ENCODE results near the gene PPP1R12B.
"Not testable (repeated sequence)": the region's sequence is repeated elsewhere in the genome, so short reads cannot be mapped to it uniquely, and the experiment has no call there.

Gene PPP1R12B

GRCh38 chr1:202631076-202631923, 282.8 kb downstream of the PPP1R12B start:
- no peak for DNase-seq (ENCODE audit: low spot score)

GRCh38 chr1:202632241-202632640, 283.7 kb downstream of the PPP1R12B start:
- DNase-seq (ENCODE audit: low spot score) = no peak

GRCh38 chr1:202636171-202636570, 287.7 kb downstream of the PPP1R12B start:
- not testable (repeated sequence) for DNase-seq (ENCODE audit: low spot score)

DNA sequence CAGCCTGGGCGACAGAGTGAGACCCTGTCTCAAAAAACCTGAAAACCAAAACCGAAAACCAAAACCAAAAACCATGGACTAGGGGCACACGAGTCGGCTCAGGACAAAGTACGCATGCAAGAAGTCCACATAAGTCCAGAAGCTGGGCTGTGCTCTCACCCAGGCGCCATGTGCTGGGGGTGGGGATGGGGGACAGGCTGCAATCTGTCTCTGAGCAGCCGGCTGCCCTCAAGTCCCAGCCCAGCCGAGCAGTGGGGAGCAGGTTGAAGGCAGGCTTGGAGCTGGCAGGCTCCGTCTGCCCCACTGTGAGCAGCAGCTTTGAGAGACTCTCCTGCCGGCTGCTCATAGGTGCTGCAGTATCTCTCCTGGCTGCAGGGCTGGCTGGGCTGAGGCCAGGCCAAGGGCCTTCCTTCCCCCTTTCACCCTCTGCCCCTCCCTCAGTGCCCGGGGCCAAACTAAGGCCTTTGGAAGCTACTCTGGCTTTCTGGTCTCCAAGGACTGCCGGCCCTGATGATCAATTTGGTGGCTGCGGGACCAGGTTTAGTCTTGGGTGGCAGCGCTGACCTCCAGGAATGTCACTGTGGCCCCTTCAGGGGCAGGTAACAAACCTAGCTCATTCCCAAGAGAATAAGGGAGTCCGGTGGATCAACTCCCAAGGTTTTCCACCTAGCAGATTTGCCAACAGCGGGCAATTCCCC, 289.0 kb downstream of the PPP1R12B start:
- not testable (repeated sequence) for DNase-seq (ENCODE audit: low spot score)

GRCh38 chr1:202638019-202638700, 289.7 kb downstream of the PPP1R12B start:
- DNase-seq (ENCODE audit: low spot score) = no peak

DNA sequence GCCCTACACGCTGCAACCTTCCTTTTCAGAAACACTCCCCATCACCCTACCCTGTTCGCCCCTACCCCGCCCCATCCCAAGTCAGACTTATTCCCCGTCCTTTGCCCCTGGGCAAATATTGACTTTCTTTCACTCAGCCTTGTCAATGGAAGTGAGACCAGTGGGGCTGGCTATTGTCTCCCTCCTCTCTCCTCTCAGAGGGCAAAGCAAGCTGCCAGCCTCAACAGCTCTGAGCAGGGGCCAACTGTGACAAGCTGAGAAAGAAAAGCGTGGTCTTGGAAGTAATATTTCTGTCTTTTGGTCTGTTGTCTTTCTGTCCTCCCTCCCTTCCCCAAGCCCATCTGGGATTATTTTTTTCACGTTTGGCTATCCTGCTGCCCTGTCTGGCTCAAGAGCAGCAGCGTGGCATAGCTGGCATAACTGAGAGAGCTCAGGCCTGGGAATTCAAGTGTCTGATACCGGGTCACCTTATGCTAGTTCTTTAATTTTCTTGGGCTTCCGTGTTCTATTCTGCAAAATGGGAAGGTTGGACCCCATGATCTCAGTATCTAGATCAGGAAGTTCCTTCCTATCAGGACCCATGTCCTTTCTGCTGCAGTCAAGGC, 290.3 kb downstream of the PPP1R12B start:
- DNase-seq (ENCODE audit: low spot score) = not testable (repeated sequence)

- DNase-seq (ENCODE audit: low spot score) = no peak
Observed at GRCh38 chr1:202639500-202639899, 291.0 kb downstream of the PPP1R12B start.

DNA sequence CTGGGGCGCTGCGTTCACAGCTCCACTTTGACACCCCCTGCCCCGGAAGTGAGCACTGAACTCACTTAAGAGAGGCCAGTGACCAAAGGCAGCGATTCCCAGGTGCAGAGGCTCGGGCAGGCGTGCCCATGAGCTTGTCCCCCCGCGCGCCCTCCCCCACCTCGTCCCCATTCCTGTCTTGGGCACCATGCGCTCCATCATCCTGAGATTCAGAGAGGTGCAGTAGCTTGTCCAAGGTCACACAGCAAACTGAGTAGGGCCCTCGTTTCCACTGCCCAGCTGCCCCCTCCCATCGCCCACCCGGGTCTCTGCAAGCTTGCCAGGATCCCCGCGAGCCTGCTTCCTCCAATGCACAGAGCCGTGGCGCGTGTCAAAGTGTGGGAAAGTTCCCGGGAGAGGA, 293.7 kb downstream of the PPP1R12B start:
- DNase-seq (ENCODE audit: low spot score) = no peak
